ENCODE data around the gene KRTAP12-1. TPM values are rescaled to one million over a fixed set of nuclear protein-coding genes. Genes with fewer than 3 reads are reported as not detected.

Gene KRTAP12-1
- total and polyA plus RNA-seq, 2 of the 8 experiments (the other 6 are each of a cell fraction or from before 2014, with no cell fraction given): 0.50 to 0.73 TPM

GRCh38 chr21:44728716-44729115, 46.8 kb upstream of the KRTAP12-1 start:
- Histone ChIP-seq H4K5ac (ENCODE audit: insufficient read length, low read depth, low read length) (no peak overlapping the region), H3K79me2 (ENCODE audit: control insufficient read depth in 1 of 2, insufficient read depth in 2 of 2, low read length in 2 of 2) (no peaks in the 10 kb centered on the region), H2AFZ (ENCODE audit: low read length) (no peak overlapping the region), H3K27ac (ENCODE audit: low read depth, low read length) (no peak overlapping the region), H2BK5ac (ENCODE audit: low read depth, low read length) (no peak overlapping the region), H3K23ac (ENCODE audit: insufficient read length) (no peak overlapping the region), H4K8ac (ENCODE audit: extremely low read depth, insufficient read depth, low read length) (no peak overlapping the region), H3K23me2 (ENCODE audit: low read depth, low read length) (no peaks in the 10 kb centered on the region), H4K91ac (replicated peaks; ENCODE audit: insufficient read length, low read length) (no peak overlapping the region), H4K20me1 (replicated peaks in 1 of 2; ENCODE audit: control insufficient read depth in 1 of 2, insufficient read depth in 2 of 2, low read length in 2 of 2) (no peaks in the 10 kb centered on the region), H3K56ac (replicated peaks; ENCODE audit: insufficient read length, low read depth, low read length) (no peak overlapping the region), H3K36me3 (ENCODE audit: control insufficient read depth in 2 of 4, insufficient read depth in 4 of 4, low read length in 3 of 4) (no peaks in the 10 kb centered on the region), H3K4me2 (ENCODE audit: insufficient read depth in 1 of 2, low read depth in 2 of 2, low read length in 2 of 2) (no peak overlapping the region), H2AK5ac (ENCODE audit: low read depth, low read length) (no peak overlapping the region), H3K27me3 (replicated peaks in 1 of 4; ENCODE audit: control insufficient read depth in 3 of 4, extremely low read depth in 1 of 4, insufficient read depth in 3 of 4, low read length in 3 of 4) (peaks cover 0 to 8% (median 7%) of the 10 kb centered on the region in 4 experiments; a peak in 6 of 7 replicates), H3K4me1 (replicated peaks in 1 of 4; ENCODE audit: control insufficient read depth in 3 of 4, insufficient read depth in 4 of 4, low read length in 3 of 4) (peaks cover 0 to 5% (median 1%) of the 10 kb centered on the region in 4 experiments; a peak in 4 of 7 replicates), H3K4ac (replicated peaks; ENCODE audit: insufficient read length, low read depth, low read length) (no peak overlapping the region), H2BK12ac (ENCODE audit: low read depth, low read length) (no peak overlapping the region), H3K18ac (ENCODE audit: extremely low read depth, low read length) (no peak overlapping the region), H3K79me1 (ENCODE audit: low read depth, low read length) (no peaks in the 10 kb centered on the region), H2BK120ac (replicated peaks; ENCODE audit: low read depth, low read length) (no peak overlapping the region), H2BK15ac (ENCODE audit: low read length) (no peak overlapping the region), H2BK20ac (ENCODE audit: low read length) (no peak overlapping the region), H3K9me3 (ENCODE audit: insufficient read depth in 2 of 2, low read depth in 1 of 2, low read length in 1 of 2) (peaks cover 0 to 3% of the 10 kb centered on the region in 2 experiments; a peak in 1 of 4 replicates), H3K4me3 (ENCODE audit: extremely low read depth in 1 of 4, insufficient read depth in 2 of 4, low read depth in 3 of 4, low read length in 4 of 4) (no peak overlapping the region), H3K14ac (ENCODE audit: insufficient read length) (no peak overlapping the region), H3K9ac (replicated peaks in 1 of 4; ENCODE audit: extremely low read depth in 1 of 4, low read depth in 3 of 4, low read length in 3 of 4) (no peak overlapping the region)
- no peak for TF ChIP-seq NANOG (IDR thresholded peaks at IDR 0.05; ENCODE audit: insufficient read depth, low read depth, low read length, poor library complexity, severe bottlenecking)
- ChIA-PET CTCF (ENCODE audit: partially characterized antibody) (interaction anchor here (1.5 kb wide), 1 partner anchor 20 kb away, joined by 3 read pairs; no protein-coding TSS in a partner anchor), POLR2A (ENCODE audit: partially characterized antibody) (interaction anchor here (0.6 kb wide), 1 partner anchor 73 kb away, joined by 3 read pairs; the partner anchor contains the start of gene UBE2G2)
- DNase-seq (ENCODE audit: low read depth in 1 of 2, low spot score in 2 of 2) (no peak), FAIRE-seq (no peak)
- 94% methylated on average over 14 of the region's 14 CpGs; no CpG with 5 or more reads in 1 of the 2 experiments for WGBS, 2 experiments (ENCODE audit: extremely low coverage in 1 of 2, insufficient coverage in 1 of 2, insufficient read length in 1 of 2, insufficient replicate concordance in 2 of 2, low coverage in 1 of 2, low lambda C conversion rate in 2 of 2, missing lambda C conversion rate in 1 of 2)

All from H1 (cell line).